BE2C (cell line): ENCODE data around the gene PDE1C.

Experiments
- DNase-seq: peaks from one replicate; pipeline ENCODE4 v3.0.0-alpha.2; 2020
- H3K27me3 ChIP-seq: fragments of 250-450 bp; sonication (Bioruptor Pico); 2 replicates; pipeline ENCODE4 v1.5.1; 2020; ENCODE audit warnings: mild to moderate bottlenecking
- H3K36me3 ChIP-seq: fragments of 250-450 bp; sonication (Bioruptor Pico); 2 replicates; pipeline ENCODE4 v1.5.1; 2020; ENCODE audit warnings: mild to moderate bottlenecking
- H3K4me1 ChIP-seq: fragments of 250-450 bp; sonication (Bioruptor Pico); 2 replicates; pipeline ENCODE4 v1.5.1; 2020
- H3K4me3 ChIP-seq: 2 replicates; pipeline ENCODE4 v1.5.1; 2011; ENCODE audit warnings: low read depth, low read length
- H3K9me3 ChIP-seq: fragments of 250-450 bp; sonication (Bioruptor Pico); 2 replicates; pipeline ENCODE4 v1.5.1; 2020
- TF ChIP-seq, protein P1 (sequence below): IDR thresholded peaks from 2 replicates; pipeline ENCODE4 v1.5.1; 2012; ENCODE audit warnings: mild to moderate bottlenecking, low read depth, low read length

Gene PDE1C

DNA sequence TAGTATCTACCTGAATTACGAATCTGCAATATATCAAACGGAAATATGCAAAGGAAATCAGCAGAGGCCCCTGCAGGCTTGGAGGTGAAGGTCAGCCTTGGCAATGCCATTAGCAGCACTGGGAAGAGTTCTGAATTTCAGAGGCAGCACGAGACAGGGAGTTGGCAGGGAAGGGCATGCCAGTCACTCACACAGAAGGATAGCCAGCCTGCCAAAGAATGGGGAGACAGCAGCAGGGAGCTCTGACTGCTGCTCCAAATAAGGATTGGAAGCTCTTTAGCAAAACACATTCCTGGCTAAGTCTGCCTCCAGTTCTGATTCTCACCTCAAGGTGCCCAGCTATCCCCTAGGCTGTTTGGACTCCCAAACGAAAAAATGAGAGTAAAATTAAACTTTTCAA, 188.0 kb downstream of the PDE1C start:
- Histone ChIP-seq H3K9me3 (no peaks in the 10 kb centered on the region), H3K27me3 (no peaks in the 10 kb centered on the region), H3K36me3 (no peaks in the 10 kb centered on the region), H3K4me3 (no peak overlapping the region), H3K4me1 (no peaks in the 10 kb centered on the region)
- TF ChIP-seq, protein P1, sequence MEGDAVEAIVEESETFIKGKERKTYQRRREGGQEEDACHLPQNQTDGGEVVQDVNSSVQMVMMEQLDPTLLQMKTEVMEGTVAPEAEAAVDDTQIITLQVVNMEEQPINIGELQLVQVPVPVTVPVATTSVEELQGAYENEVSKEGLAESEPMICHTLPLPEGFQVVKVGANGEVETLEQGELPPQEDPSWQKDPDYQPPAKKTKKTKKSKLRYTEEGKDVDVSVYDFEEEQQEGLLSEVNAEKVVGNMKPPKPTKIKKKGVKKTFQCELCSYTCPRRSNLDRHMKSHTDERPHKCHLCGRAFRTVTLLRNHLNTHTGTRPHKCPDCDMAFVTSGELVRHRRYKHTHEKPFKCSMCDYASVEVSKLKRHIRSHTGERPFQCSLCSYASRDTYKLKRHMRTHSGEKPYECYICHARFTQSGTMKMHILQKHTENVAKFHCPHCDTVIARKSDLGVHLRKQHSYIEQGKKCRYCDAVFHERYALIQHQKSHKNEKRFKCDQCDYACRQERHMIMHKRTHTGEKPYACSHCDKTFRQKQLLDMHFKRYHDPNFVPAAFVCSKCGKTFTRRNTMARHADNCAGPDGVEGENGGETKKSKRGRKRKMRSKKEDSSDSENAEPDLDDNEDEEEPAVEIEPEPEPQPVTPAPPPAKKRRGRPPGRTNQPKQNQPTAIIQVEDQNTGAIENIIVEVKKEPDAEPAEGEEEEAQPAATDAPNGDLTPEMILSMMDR, result no peak
- DNase-seq, result no peak

DNA sequence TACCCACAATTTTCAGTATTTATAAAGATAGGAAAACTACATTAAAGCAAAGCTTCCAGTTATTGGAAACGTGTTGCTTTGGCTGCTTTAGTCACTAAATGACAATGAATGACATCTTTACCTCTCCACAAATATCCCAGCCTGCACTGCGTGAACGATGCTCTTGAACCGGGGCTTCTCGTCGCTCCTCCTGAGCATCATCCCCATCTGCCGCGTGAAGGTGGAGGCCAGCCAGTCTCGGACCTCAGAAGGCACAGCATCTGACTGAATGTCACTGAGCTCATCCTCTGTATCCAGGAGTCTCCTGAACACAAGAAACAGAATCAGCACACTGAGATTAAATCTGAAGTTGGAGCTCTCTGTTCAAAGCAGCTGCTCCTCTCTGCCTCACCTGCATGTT, 191.3 kb downstream of the PDE1C start:
- Histone ChIP-seq H3K36me3 (no peaks in the 10 kb centered on the region), H3K4me1 (no peaks in the 10 kb centered on the region), H3K4me3 (no peak overlapping the region), H3K9me3 (no peaks in the 10 kb centered on the region), H3K27me3 (no peaks in the 10 kb centered on the region)
- DNase-seq, result no peak
- TF ChIP-seq, protein P1, result no peak

DNA sequence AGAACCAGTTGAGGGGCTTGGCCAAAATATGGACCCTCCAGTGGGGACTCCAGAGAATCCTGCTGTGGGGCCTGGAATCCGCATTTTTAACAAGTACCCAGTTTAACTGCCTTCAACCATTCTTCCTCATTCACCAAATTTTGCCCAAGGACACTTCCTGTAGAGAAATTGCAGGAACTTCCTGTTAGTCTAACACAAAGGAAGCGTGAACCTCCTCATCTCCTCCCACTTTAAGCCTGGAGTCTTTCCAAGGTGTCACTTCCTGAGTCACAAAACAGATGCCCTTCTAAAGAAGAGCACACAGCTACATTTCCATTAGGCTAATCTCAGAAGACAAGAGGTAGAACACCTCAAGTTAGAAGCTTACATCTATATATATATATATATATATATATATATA, 194.8 kb downstream of the PDE1C start:
- H3K4me3 ChIP-seq, result no peak overlapping the region
- no peaks in the 10 kb centered on the region for H3K4me1 ChIP-seq
- DNase-seq, result no peak
- no peaks in the 10 kb centered on the region for H3K36me3 ChIP-seq
- TF ChIP-seq, protein P1, result no peak
- H3K27me3 ChIP-seq, result no peaks in the 10 kb centered on the region
- H3K9me3 ChIP-seq, result no peaks in the 10 kb centered on the region

DNA sequence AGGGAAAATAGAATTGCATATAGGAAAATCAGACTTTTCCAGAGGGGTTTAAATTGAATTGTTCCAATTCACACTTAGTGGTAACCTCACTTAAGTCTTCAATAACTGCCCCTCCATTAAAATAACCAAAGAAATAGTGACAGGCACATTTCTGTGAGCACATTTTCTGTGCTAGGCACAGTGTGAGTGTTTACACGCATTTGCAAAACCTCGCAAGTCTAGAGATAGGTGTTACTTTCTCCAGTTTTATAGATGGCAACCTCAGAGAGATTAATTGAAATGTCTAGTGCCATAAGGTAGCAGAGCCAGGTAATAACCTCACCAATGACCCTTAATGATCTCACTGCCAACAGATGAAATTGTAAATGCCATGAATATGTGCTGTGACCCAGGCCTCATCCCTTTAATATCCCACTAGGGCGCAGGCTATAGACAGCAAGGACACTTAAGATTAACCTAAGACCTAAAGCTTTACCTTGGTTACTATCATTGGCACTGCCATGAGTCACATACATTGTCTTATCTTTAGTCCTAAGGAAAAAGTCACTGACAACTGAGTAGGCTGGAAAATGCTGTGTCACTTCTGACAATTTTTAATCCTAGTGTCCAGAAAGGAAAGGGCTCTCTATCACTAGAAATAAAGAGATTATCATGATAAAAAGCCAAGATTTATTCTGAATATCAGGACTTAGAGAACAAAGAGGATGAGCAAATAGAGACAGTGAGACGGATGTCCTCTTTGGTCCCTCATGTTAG, 195.4 kb downstream of the PDE1C start:
- no peaks in the 10 kb centered on the region for H3K27me3 ChIP-seq
- no peak overlapping the region for H3K4me3 ChIP-seq
- no peak for DNase-seq
- TF ChIP-seq, protein P1, result no peak
- H3K9me3 ChIP-seq, result no peaks in the 10 kb centered on the region
- no peaks in the 10 kb centered on the region for H3K36me3 ChIP-seq
- no peaks in the 10 kb centered on the region for H3K4me1 ChIP-seq

DNA sequence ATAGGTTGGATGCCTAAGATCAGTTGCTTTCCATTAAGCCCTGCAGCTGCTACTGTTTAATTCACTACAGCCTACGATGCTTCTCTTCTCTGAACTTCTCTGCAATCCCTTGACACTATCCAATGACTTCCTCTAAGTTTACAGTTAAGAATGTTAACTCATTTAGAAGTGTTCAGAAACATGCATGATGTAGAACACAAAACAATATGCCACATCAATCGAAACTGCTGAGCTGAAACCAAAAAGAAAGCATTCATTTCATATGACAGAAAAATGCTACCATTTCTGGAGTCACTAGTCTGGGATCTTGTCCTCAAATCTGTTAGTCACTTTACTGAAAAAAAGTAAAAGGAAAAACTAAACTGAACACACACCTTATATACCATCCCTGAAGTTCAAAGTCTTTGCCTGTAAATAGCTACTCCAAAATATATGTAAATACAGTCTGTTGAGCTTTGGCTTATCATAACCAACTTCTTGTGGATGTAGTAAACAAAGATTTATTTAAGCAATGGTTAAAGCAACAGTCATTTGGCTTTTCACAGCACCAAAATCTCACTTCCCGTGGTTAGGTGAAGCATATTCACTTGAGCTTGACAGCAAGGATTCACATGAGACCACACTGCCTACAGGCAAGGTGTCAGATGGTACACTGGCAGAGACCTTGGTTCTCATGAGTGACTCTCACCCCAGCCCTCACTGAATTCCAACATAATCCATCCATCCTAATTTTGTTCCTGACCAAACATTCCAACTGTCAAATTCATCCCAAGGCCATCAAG, 196.2 kb downstream of the PDE1C start:
- Histone ChIP-seq H3K4me1 (no peaks in the 10 kb centered on the region), H3K4me3 (no peak overlapping the region), H3K27me3 (no peaks in the 10 kb centered on the region), H3K9me3 (no peaks in the 10 kb centered on the region), H3K36me3 (no peaks in the 10 kb centered on the region)
- DNase-seq, result no peak
- TF ChIP-seq, protein P1, result no peak
